WTC11 (cell line): ENCODE results near the gene ADORA1. TPM values are rescaled to one million over a fixed set of nuclear protein-coding genes. Genes with fewer than 3 reads are reported as not detected.

Experiments
- ATAC-seq: fragments of 200-7000 bp; cut with Tn5 transposase; 2 replicates; pipeline ENCODE4 v1.10.0; 2021; ENCODE audit warnings: mild to moderate bottlenecking, moderate library complexity
- CTCF ChIA-PET: fragments of 300-600 bp; sonication (Branson Sonifier 250); formaldehyde crosslinking; loops from one replicate; lab custom pipeline; 2021; ENCODE audit warnings: antibody characterized with exemption; lab: Charles Lee
- POLR2A ChIA-PET: fragments of 350-600 bp; sonication (Branson Sonifier 250); formaldehyde crosslinking; loops from one replicate; lab custom pipeline; 2021; ENCODE audit warnings: antibody characterized with exemption; lab: Charles Lee
- DNase-seq: peaks from one replicate; pipeline ENCODE4 v3.0.0; 2021; ENCODE audit warnings: low spot score
- H3K27ac Mint-ChIP-seq: 2 replicates; pipeline ENCODE4 v1.8.0; 2021; ENCODE audit warnings: mixed read lengths
- H3K27me3 Mint-ChIP-seq: 2 replicates; pipeline ENCODE4 v1.8.0; 2021; ENCODE audit warnings: low read depth, mild to moderate bottlenecking, moderate library complexity, mixed read lengths
- H3K36me3 Mint-ChIP-seq: 2 replicates; pipeline ENCODE4 v1.8.0; 2021; ENCODE audit warnings: mixed read lengths
- H3K4me1 Mint-ChIP-seq: 2 replicates; pipeline ENCODE4 v1.8.0; 2022; ENCODE audit warnings: mixed read lengths
- H3K4me3 Mint-ChIP-seq: 2 replicates; pipeline ENCODE4 v1.8.0; 2021; ENCODE audit warnings: mild to moderate bottlenecking, moderate library complexity, mixed read lengths
- H3K9me3 Mint-ChIP-seq: 2 replicates; pipeline ENCODE4 v1.8.0; 2021; ENCODE audit warnings: mixed read lengths
- ETV6 ChIP-seq: sonication (generic); formaldehyde crosslinking; IDR thresholded peaks from 2 replicates; pipeline ENCODE4 v1.8.1; 2022; ENCODE audit warnings: mild to moderate bottlenecking, missing genetic modification reagents
- FOXK1 ChIP-seq: sonication (generic); formaldehyde crosslinking; IDR thresholded peaks from 2 replicates; pipeline ENCODE4 v1.8.0; 2022; ENCODE audit warnings: mild to moderate bottlenecking, moderate library complexity, missing genetic modification reagents
- GABPB1 ChIP-seq: sonication (generic); formaldehyde crosslinking; IDR thresholded peaks from 2 replicates; pipeline ENCODE4 v1.8.1; 2023; ENCODE audit warnings: mild to moderate bottlenecking, missing genetic modification reagents
- NFE2L1 ChIP-seq: sonication (generic); formaldehyde crosslinking; IDR thresholded peaks from 2 replicates; pipeline ENCODE4 v1.8.1; 2023; ENCODE audit warnings: missing genetic modification reagents
- SMAD3 ChIP-seq: sonication (generic); formaldehyde crosslinking; IDR thresholded peaks from 2 replicates; pipeline ENCODE4 v1.8.0; 2022; ENCODE audit warnings: missing genetic modification reagents, mild to moderate bottlenecking, borderline replicate concordance
- total RNA-seq: library from RNA; stranded (reverse); gene quantifications from 3 replicates; pipeline ENCODE4 v1.2.3, GENCODE V29; 2021
- TF ChIP-seq, protein P1 (sequence below): sonication (generic); formaldehyde crosslinking; conservative IDR thresholded peaks from 2 replicates; pipeline ENCODE4 v1.8.1; 2023; ENCODE audit warnings: mild to moderate bottlenecking, low read depth, missing genetic modification reagents, moderate library complexity
- TF ChIP-seq, protein P2 (sequence below): sonication (generic); formaldehyde crosslinking; IDR thresholded peaks from 2 replicates; pipeline ENCODE4 v1.8.0; 2023; ENCODE audit warnings: mild to moderate bottlenecking, missing genetic modification reagents
- TF ChIP-seq, protein P3 (sequence below): fragments of 200-600 bp; IDR thresholded peaks from 2 replicates; pipeline ENCODE4 v1.8.0; 2022; ENCODE audit warnings: antibody characterized with exemption
- TF ChIP-seq, protein P4 (sequence below): fragments of 250-450 bp; sonication (Bioruptor Pico); IDR thresholded peaks from 2 replicates; pipeline ENCODE4 v1.9.0; 2021; ENCODE audit warnings: mild to moderate bottlenecking
- TF ChIP-seq, protein P5 (sequence below): sonication (generic); formaldehyde crosslinking; IDR thresholded peaks from 2 replicates; pipeline ENCODE4 v1.8.1; 2023; ENCODE audit warnings: mild to moderate bottlenecking, missing genetic modification reagents

The ADORA1 gene
- total RNA-seq, 1 experiment from 2014 or later, result 1.8 TPM

DNA sequence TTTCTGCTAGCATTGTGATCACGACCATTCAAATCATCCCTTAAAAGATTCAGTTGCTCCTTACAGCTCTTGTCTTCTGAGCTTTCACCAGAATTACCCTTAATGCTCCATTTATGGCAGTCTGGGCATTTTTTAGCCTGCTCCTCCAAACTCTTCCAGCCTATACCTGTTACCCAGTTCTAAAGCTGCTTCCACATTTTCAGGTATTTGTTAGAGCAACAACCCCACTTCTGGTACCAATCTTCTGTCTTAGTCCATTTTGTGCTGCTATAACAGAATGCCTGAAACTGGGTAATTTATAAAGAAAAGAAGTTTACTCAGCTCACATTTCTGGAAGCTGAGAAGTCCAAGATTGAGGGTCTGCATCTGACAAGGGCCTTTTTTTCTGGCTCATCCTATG lies 30.9 kb downstream of the ADORA1 start:
- TF ChIP-seq, protein P1, sequence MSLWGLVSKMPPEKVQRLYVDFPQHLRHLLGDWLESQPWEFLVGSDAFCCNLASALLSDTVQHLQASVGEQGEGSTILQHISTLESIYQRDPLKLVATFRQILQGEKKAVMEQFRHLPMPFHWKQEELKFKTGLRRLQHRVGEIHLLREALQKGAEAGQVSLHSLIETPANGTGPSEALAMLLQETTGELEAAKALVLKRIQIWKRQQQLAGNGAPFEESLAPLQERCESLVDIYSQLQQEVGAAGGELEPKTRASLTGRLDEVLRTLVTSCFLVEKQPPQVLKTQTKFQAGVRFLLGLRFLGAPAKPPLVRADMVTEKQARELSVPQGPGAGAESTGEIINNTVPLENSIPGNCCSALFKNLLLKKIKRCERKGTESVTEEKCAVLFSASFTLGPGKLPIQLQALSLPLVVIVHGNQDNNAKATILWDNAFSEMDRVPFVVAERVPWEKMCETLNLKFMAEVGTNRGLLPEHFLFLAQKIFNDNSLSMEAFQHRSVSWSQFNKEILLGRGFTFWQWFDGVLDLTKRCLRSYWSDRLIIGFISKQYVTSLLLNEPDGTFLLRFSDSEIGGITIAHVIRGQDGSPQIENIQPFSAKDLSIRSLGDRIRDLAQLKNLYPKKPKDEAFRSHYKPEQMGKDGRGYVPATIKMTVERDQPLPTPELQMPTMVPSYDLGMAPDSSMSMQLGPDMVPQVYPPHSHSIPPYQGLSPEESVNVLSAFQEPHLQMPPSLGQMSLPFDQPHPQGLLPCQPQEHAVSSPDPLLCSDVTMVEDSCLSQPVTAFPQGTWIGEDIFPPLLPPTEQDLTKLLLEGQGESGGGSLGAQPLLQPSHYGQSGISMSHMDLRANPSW (CRISPR knock-in tag), result no peak
- TF ChIP-seq, protein P2, sequence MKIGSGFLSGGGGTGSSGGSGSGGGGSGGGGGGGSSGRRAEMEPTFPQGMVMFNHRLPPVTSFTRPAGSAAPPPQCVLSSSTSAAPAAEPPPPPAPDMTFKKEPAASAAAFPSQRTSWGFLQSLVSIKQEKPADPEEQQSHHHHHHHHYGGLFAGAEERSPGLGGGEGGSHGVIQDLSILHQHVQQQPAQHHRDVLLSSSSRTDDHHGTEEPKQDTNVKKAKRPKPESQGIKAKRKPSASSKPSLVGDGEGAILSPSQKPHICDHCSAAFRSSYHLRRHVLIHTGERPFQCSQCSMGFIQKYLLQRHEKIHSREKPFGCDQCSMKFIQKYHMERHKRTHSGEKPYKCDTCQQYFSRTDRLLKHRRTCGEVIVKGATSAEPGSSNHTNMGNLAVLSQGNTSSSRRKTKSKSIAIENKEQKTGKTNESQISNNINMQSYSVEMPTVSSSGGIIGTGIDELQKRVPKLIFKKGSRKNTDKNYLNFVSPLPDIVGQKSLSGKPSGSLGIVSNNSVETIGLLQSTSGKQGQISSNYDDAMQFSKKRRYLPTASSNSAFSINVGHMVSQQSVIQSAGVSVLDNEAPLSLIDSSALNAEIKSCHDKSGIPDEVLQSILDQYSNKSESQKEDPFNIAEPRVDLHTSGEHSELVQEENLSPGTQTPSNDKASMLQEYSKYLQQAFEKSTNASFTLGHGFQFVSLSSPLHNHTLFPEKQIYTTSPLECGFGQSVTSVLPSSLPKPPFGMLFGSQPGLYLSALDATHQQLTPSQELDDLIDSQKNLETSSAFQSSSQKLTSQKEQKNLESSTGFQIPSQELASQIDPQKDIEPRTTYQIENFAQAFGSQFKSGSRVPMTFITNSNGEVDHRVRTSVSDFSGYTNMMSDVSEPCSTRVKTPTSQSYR, result no peak
- TF ChIP-seq, protein P3, sequence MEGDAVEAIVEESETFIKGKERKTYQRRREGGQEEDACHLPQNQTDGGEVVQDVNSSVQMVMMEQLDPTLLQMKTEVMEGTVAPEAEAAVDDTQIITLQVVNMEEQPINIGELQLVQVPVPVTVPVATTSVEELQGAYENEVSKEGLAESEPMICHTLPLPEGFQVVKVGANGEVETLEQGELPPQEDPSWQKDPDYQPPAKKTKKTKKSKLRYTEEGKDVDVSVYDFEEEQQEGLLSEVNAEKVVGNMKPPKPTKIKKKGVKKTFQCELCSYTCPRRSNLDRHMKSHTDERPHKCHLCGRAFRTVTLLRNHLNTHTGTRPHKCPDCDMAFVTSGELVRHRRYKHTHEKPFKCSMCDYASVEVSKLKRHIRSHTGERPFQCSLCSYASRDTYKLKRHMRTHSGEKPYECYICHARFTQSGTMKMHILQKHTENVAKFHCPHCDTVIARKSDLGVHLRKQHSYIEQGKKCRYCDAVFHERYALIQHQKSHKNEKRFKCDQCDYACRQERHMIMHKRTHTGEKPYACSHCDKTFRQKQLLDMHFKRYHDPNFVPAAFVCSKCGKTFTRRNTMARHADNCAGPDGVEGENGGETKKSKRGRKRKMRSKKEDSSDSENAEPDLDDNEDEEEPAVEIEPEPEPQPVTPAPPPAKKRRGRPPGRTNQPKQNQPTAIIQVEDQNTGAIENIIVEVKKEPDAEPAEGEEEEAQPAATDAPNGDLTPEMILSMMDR, result no peak
- no peak for TF ChIP-seq SMAD3
- no peak for TF ChIP-seq FOXK1 (CRISPR knock-in tag)
- TF ChIP-seq GABPB1 (CRISPR knock-in tag), result no peak
- Mint-ChIP-seq H3K9me3 (peaks cover 13% of the 10 kb centered on the region), H3K27ac (no peak overlapping the region), H3K36me3 (peaks cover 3% of the 10 kb centered on the region; the same call in 1 of the 2 replicates), H3K4me3 (no peak overlapping the region), H3K27me3 (no peaks in the 10 kb centered on the region; the same call in none of the 2 replicates), H3K4me1 (peaks cover 18% of the 10 kb centered on the region)
- POLR2A ChIA-PET, result no interaction called here
- CTCF ChIA-PET, result interaction anchor here (1.1 to 1.3 kb wide), 4 partner anchors 11 to 31 kb away, joined by 3 to 5 read pairs (median 4); partner anchors contain the start of gene ADORA1
- DNase-seq, result no peak
- ATAC-seq, result no peak

DNA sequence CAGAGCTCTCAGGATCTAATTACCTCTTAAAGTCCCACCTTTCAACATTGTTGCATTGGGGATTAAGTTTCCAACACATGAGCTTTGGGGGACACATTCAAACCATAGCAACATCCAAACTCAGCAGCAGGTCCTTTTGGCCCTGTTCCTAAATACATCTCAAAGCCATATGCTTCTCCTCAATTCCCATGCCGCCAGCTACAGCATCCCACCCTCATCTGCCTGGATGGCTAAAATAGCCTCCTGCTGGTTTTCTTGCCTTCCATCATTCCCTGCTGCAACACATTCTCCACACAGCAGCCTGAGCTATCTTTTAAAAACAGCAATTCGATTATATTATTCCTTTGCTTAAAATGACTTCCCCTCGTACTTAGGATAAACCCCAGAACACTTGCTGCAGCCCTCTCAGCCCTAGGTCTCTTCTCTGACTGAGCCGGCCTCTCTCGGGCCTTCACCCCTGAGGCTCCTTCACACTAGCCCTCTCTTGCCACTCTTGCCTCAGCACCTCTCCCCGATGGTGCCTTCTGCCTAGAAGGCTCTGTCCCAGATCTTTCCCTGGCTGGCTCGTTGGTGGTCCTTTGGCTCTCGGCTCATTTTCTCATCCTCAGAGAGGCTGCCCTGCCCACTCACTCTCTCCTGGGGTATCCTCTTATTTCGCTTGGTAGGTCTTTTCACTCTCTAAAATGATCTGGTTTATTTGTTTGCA lies 31.6 kb downstream of the ADORA1 start:
- Mint-ChIP-seq H3K9me3 (peaks cover 13% of the 10 kb centered on the region), H3K36me3 (peaks cover 3% of the 10 kb centered on the region; the same call in 1 of the 2 replicates), H3K4me3 (no peak overlapping the region), H3K27me3 (no peaks in the 10 kb centered on the region; the same call in none of the 2 replicates), H3K4me1 (peaks cover 11% of the 10 kb centered on the region), H3K27ac (peak overlapping the region; percentile 3; the same call in 1 of the 2 replicates)
- TF ChIP-seq, protein P4, sequence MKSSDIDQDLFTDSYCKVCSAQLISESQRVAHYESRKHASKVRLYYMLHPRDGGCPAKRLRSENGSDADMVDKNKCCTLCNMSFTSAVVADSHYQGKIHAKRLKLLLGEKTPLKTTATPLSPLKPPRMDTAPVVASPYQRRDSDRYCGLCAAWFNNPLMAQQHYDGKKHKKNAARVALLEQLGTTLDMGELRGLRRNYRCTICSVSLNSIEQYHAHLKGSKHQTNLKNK, result no peak
- TF ChIP-seq, protein P5, sequence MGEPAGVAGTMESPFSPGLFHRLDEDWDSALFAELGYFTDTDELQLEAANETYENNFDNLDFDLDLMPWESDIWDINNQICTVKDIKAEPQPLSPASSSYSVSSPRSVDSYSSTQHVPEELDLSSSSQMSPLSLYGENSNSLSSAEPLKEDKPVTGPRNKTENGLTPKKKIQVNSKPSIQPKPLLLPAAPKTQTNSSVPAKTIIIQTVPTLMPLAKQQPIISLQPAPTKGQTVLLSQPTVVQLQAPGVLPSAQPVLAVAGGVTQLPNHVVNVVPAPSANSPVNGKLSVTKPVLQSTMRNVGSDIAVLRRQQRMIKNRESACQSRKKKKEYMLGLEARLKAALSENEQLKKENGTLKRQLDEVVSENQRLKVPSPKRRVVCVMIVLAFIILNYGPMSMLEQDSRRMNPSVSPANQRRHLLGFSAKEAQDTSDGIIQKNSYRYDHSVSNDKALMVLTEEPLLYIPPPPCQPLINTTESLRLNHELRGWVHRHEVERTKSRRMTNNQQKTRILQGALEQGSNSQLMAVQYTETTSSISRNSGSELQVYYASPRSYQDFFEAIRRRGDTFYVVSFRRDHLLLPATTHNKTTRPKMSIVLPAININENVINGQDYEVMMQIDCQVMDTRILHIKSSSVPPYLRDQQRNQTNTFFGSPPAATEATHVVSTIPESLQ (CRISPR knock-in tag), result no peak
- TF ChIP-seq, protein P3, result no peak
- TF ChIP-seq ETV6 (CRISPR knock-in tag), result no peak
- TF ChIP-seq NFE2L1, result no peak
- POLR2A ChIA-PET, result no interaction called here
- CTCF ChIA-PET, result interaction anchor here (0.5 to 2.1 kb wide), 7 partner anchors 10 to 97 kb away, joined by 3 to 8 read pairs (median 4); partner anchors contain the start of gene ADORA1
- no peak for DNase-seq
- no peak for ATAC-seq
